GM18526 (cell line): Measurements from ENCODE around the gene POLR3G.

Experiments used
- POLR2A ChIP-seq: IDR thresholded peaks from 3 replicates; pipeline ENCODE4 v1.6.1; 2011; ENCODE audit not compliant: insufficient read length; ENCODE audit errors: extremely low read depth

Gene POLR3G

DNA sequence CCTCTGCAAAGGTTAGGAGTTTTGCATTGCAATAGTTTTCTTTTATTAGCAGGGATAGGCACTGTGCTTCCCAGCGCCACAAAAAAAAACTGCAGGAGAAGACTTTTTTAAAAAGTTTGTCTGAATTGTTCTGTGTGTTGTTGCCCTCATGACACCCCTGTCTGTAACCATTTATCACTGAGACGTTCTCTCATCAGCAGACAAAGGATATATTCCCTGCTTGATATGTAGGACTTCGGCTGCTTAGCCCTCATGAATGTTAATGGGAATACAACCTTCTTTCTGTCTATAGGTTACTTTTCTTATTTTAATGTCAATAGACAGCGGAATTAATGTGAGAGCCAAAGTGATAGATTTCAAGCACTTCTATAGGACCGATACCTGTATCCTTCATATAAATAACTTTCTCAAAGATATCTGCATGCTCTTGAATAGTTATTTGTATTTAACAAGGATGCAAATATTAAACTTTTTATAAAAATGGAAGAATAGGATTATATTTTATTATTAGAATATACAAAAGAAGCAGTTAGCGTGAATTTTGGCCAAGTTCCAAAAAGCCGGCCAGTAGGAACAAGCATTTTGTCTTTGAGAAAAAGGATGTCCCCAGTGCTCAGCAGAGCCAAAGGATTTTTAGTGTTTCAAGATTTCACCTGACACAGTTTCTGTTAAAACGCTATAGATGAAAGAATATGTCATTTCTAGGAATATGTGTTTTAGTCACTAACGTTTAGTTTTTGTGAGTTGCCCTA is 56.2 kb downstream of the POLR3G start:
- TF ChIP-seq POLR2A: no peak

DNA sequence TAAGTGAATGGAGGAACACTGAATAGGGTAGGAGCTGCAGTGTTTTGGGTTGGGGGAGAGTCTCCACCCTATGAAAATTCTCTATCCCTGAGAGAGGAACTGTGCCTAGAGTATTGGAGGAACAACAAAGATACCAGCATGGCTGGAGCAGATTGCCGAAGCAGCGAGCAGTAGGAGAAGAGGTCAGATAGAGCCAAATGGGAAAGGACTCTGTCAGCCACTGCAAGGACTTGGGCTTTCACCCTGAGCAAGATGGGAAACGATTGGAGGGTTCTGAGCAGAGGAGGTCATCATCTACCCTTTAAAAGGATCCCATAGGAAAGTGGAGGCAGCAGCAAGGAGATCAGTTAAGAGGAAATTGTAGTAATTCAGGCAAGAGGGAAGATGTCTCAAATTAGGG is 59.1 kb downstream of the POLR3G start:
- TF ChIP-seq POLR2A: no peak

DNA sequence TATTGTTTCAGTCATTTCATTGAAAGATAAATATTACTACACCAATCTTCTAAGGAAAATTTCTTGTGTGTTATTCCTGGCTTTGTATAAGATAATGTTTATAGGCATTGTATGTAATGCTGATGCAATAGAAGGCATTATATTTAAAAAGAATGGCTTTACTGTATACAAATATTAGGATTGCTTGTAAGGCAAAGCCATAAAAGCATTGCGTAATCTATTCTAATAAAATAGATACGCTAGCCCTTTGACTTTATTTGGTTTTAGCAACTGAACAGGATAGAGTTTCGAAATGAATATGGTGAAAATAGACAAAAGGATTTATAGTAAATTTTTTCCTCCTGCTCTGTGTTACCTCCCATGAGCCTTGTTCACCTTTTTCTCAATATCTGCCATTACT is 60.3 kb downstream of the POLR3G start:
- TF ChIP-seq POLR2A: no peak

DNA sequence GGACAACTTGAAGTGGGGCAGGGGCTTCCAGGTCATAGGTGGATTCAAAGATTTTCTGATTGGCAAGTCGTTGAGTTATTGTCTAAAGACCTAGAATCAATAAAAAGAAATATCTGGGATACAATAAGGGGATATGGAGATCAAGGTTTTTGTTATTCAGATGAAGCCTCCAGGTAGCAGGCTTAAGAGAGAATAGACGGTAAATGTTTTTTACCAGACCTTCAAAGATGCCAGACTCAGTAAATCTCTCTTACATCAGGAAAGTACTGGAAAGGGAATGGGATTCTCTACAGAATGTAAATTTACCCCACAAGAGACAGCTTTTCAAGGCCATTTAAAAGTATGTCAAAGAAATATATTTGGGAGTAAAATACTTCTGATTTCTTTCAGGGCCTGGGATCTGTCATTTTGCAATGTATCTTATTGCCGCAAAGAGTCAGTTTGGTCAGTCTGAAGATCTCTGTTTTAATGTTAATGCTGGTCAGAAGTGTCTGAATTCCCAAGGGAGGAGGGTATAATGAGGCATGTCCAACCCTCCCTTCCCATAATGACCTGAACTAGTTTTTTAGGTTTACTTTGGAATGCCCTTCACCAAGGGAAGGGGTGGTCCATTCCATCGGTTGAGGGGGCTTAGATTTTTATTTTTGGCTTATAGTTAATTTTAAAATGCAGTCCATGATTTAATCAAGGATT is 68.3 kb downstream of the POLR3G start:
- no peak for TF ChIP-seq POLR2A

DNA sequence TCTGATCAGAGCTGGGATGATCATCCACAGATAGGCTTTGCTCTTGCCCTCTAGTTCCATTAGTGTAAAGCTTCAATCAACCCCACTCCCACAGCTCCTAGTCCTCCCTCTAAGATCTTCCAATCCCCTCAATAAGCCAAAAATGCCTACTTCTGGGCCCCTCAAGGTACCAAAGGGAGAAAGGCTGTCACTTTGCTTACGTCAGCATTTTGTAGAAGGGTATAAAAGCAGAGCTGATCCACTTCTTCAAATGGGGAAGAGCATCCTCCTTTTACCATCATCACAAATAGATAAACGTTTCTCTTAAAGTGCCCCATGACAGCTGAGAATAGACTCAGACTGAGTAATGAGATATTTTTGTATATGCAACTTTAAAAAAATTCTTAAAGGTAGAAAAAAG is 70.8 kb downstream of the POLR3G start:
- no peak for TF ChIP-seq POLR2A

DNA sequence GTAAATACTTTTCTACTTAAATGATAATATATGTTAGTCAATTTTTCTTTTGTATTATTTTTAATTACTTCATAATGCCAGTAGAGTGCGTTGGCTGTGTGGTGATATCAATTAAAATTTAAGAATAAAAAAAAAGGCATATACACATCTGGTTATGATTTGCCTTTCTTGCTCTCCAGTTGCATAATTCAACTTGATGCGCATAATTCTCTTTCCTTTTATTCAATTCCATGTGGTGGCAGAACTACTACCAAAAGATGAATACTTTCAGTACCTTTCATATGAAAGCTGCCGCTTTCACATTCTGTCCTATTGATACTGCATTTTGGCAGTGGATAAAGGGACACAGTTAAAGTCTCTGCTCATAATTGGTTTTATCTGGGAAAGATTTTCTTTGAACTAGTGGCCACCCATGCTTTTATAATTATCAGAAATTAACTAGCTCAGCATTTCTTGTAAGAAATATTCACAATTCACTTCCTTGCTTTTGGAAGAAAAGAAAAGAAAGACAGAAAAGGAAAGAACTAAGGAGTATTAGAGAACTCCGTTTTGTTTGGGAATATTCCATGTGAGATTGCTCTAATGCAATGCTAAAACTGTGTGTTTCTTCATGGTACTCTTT is 71.7 kb downstream of the POLR3G start:
- TF ChIP-seq POLR2A: no peak

DNA sequence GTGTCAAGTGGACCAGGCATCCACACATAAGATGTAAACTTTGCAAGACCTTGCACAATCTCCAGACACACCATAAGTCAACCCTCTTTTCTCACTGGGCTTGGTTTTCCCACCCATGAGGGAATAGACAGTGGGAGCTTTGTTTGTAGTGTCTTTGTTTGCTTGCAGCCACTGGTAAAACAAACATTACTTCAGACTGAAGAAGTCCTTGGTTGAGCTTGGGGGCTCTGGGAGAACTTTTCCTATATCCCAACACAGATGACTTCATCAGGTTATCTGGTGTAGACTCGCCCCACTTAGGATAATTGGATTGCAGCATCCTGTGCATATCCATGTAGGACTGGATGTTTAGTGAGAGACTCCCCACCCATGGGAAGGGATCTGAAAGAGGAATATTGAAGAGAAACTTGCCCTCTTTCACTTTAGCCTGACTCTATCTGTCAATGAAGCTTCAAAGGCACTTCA is 72.4 kb downstream of the POLR3G start:
- no peak for TF ChIP-seq POLR2A

DNA sequence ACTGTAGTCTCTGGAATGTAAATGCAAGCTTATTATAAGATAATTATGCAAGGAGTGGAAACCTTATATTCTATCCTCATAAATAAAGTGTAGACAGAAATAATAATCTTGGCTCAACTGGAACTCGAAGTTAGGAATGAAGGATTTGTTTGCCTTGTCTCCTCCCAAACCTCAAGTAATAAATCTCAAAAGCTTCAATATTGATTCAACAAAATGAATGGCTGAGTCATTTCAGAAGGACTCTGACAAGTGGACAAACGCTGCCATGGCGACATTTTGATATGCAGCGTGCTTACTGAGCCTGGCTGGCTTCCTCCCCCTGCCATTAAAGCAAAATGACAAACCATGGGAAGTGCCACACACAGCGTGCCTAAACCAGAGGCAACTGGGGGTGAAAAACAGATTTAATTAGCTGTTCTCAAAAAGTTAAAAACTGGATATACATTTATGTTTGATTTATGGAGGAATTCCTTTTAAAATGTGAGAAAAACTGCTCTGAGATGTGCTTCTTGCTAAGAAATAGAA is 73.5 kb downstream of the POLR3G start:
- TF ChIP-seq POLR2A: no peak

DNA sequence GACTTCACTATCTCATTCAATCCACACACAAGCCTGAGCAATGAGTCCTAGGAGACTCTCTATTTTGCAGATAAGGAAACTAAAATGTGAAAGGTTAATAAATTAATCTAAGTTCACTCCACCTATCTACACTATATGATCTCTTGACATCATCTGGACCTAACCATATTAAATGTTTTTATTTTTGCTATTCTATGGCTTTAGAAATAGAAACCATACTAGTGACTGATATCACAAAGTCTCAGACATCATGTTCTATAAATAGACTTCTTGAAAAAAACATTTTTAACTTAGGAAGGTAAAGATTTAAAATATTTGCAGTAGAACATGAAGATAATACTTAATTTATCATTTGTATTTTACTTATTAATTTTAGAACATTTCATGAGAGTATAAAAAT is 74.6 kb downstream of the POLR3G start:
- no peak for TF ChIP-seq POLR2A

DNA sequence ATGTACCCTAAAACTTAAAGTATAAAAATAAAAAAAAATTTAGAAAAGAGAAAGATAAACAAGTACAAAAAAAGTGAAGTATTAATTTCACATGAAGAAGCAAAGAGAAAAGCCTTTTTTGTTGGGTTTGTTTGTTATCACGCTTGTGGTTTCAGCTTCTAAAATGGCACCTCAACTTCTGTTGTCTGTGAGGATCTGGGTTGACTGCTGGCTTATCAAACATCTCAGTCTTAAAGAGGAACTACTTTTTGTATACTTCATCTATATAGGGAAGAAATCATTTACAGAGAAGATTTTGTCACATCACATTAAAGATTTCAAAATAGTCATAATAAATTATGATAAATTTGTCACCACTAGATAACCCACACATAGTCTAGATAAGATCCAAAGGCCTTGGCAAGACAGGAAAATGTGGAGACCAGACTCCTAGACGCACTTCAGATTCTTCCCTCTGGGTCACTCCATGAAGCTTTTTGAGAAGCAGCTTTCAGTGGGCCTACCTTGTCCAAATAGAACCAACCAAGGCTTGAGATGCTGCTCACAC is 75.1 kb downstream of the POLR3G start:
- no peak for TF ChIP-seq POLR2A

DNA sequence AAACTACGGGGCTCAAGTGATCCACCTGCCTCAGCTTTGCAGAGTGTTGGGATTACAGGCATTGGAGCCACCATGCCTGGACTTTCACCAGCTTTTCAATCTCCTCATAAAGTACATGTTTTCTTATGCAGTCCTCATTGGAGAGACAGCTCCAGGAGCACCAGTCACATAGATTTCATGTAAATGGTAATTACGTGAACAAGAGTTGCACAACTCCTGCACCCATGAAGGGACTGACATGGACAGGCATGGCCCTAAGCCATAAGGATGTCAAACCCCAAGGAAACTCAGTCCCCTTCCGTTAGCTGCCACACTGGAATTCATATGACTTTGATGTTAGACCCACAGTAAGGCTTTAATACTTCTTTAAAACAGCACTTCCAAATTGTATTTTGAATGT is 76.3 kb downstream of the POLR3G start:
- TF ChIP-seq POLR2A: no peak

DNA sequence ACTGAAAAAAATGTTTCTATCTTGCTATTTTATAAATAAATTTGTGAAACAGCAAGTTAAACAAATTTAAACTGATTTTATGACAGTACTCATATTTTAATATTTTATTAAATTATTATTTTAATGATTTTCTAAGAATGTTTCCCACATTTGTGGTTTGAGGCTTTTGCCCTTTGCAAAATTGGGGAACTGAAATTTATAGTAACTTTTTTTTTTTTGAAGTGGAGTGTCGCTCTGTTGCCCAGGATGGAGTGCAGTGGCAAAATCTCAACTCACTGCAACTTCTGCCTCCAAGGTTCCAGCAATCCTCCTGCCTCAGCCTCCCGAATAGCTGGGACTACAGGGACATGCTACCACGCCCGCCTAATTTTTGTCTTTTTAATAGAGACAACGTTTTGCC is 76.7 kb downstream of the POLR3G start:
- no peak for TF ChIP-seq POLR2A

DNA sequence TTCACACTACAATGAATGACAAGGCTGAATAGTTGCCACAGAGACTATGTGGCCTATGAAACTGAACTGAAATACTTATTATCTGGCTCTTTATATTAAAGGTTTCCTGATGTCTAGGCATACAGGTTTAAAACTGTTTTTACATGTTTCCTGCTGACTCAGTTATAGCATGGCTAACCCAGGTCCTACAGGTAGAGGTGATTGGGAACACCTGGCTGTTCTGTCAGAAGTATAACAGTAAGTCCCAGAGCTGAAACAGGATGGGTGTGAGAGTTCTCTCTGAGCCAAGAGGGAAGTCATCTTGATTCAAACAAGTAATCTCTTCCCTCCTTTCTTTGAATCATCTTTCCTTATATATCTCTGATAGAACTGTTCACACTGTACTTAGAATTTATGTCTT is 79.0 kb downstream of the POLR3G start:
- no peak for TF ChIP-seq POLR2A

DNA sequence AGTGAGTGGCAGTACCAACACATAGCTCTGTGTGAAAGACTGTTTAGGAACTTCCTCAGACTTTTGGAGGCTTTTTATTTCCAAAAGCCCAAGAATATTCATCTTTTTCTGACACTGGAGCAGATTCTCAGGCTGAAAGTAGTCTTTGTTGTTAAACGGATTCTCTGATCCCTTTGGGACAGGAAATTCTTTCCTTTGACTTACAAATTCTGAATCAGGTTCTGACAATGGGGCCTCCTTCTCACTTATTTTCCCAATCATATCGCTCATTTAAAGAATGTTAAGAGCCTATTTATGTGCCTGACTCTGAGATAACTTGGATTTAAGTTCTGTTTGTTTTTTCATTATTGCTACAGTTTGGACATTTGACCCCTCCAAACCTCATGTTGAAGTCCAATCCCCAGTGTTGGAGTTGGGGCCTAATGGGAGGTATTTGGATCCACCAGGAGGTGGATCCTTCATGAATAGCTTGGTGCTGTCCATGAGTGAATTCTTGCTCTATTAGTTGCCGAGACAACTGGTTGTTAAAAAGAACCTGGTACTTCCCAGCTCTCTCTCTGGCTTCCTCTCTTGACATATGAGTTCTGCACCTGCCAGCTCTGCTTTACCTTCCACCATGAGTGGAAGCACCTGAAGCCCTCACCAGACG is 79.8 kb downstream of the POLR3G start:
- no peak for TF ChIP-seq POLR2A

DNA sequence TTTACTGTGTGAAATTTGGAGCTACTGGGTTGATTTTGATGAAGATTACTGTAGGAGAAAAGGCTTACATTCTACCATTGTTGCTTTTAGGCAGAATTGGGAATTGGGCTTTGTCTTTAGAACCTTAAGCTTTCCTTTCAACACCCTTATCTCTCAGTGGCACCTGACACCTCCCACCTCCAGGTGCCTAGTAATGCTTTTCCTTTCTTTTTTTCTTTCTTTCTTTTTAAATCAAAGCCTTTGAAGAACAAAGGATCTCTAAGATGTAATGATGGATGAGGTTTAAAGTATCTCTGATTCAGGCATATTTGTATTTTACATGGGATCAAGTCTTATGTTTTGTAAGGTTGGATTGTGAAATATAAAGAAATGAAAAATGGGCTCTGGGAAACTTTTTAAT is 81.0 kb downstream of the POLR3G start:
- no peak for TF ChIP-seq POLR2A
